ENCODE measurements around the gene GRIA3.

GRIA3 gene

GRCh38 chrX:123184866-123185276 lies 793 bp downstream of the GRIA3 start:
- Histone ChIP-seq H4K8ac (ENCODE audit: low read length) (no peak overlapping the region), H2BK120ac (ENCODE audit: low read depth, low read length) (no peak overlapping the region), H3K23ac (ENCODE audit: low read length in 2 of 2) (no peak overlapping the region), H2AFZ (ENCODE audit: low read depth, low read length) (no peak overlapping the region), H3K4me1 (ENCODE audit: control insufficient read depth, insufficient read depth, low read depth, low read length) (peaks cover 3% of the 10 kb centered on the region), H3K4me3 (ENCODE audit: insufficient read depth in 1 of 2, low read depth in 1 of 2, low read length in 2 of 2) (peak overlapping the region; percentile 56 to 82), H3K36me3 (ENCODE audit: control insufficient read depth in 1 of 2, insufficient read depth in 2 of 2, low read depth in 1 of 2, low read length in 2 of 2) (peaks cover 0 to 6% of the 10 kb centered on the region in 2 experiments), H3K9me3 (ENCODE audit: control insufficient read depth, low read length) (no peaks in the 10 kb centered on the region), H2BK5ac (ENCODE audit: low read depth, low read length, poor library complexity, severe bottlenecking) (no peak overlapping the region), H3K18ac (ENCODE audit: low read depth in 1 of 2, low read length in 2 of 2) (no peak overlapping the region), H3K4me2 (ENCODE audit: low read length, poor library complexity, severe bottlenecking) (peak overlapping the region; percentile 94), H3K4ac (ENCODE audit: low read depth in 1 of 2, low read length in 2 of 2) (no peak overlapping the region), H3K9ac (ENCODE audit: low read length) (peak overlapping the region; percentile 79), H3K27me3 (ENCODE audit: control insufficient read depth in 1 of 2, insufficient read depth in 1 of 2, low read length in 2 of 2) (peaks cover 0 to 4% of the 10 kb centered on the region in 2 experiments), H2BK12ac (ENCODE audit: low read length in 2 of 2) (no peak overlapping the region), H3K27ac (ENCODE audit: low read length, poor library complexity, severe bottlenecking) (no peak overlapping the region), H3K79me1 (replicated peaks; ENCODE audit: low read length, poor library complexity, severe bottlenecking) (no peaks in the 10 kb centered on the region), H2BK15ac (ENCODE audit: low read depth, poor library complexity, severe bottlenecking) (no peak overlapping the region), H2AK5ac (ENCODE audit: low read length, severe bottlenecking) (no peak overlapping the region), H3K14ac (ENCODE audit: low read length in 2 of 2) (no peak overlapping the region), H4K91ac (ENCODE audit: low read length) (no peak overlapping the region)
- WGBS = 0% methylated on average over 19 of the region's 27 CpGs
- peak; percentile 5 for DNase-seq

DNA sequence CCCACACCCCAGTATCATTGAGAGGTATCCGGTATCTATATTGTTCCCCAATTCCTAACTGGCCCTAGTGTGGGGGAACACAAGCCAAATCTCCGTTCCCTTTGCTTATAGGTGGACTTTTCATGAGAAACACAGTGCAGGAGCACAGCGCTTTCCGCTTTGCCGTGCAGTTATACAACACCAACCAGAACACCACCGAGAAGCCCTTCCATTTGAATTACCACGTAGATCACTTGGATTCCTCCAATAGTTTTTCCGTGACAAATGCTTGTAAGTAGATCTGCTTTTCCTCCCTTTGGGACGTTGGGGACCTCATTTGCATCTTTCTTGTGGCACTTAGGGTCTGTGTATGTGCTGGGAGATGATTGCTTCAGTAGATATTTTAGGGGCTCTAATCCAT lies 1.6 kb downstream of the GRIA3 start:
- Histone ChIP-seq H4K8ac (ENCODE audit: low read length) (no peak overlapping the region), H2BK12ac (ENCODE audit: low read length in 2 of 2) (no peak overlapping the region), H2BK15ac (ENCODE audit: low read depth, poor library complexity, severe bottlenecking) (no peak overlapping the region), H3K9me3 (ENCODE audit: control insufficient read depth, low read length) (no peaks in the 10 kb centered on the region), H4K91ac (ENCODE audit: low read length) (no peak overlapping the region), H3K4me2 (ENCODE audit: low read length, poor library complexity, severe bottlenecking) (no peak overlapping the region), H3K18ac (ENCODE audit: low read depth in 1 of 2, low read length in 2 of 2) (no peak overlapping the region), H3K9ac (ENCODE audit: low read length) (peak overlapping the region; percentile 79), H3K14ac (ENCODE audit: low read length in 2 of 2) (no peak overlapping the region), H2AFZ (ENCODE audit: low read depth, low read length) (no peak overlapping the region), H3K23ac (ENCODE audit: low read length in 2 of 2) (no peak overlapping the region), H3K27me3 (ENCODE audit: control insufficient read depth in 1 of 2, insufficient read depth in 1 of 2, low read length in 2 of 2) (peaks cover 0 to 4% of the 10 kb centered on the region in 2 experiments), H3K36me3 (ENCODE audit: control insufficient read depth in 1 of 2, insufficient read depth in 2 of 2, low read depth in 1 of 2, low read length in 2 of 2) (peaks cover 0 to 6% of the 10 kb centered on the region in 2 experiments), H2BK120ac (ENCODE audit: low read depth, low read length) (no peak overlapping the region), H3K79me1 (replicated peaks; ENCODE audit: low read length, poor library complexity, severe bottlenecking) (no peaks in the 10 kb centered on the region), H3K4me3 (ENCODE audit: insufficient read depth in 1 of 2, low read depth in 1 of 2, low read length in 2 of 2) (peak overlapping the region in 1 of 2 experiments; percentile 82), H2BK5ac (ENCODE audit: low read depth, low read length, poor library complexity, severe bottlenecking) (no peak overlapping the region), H3K4ac (ENCODE audit: low read depth in 1 of 2, low read length in 2 of 2) (no peak overlapping the region), H3K27ac (ENCODE audit: low read length, poor library complexity, severe bottlenecking) (no peak overlapping the region), H3K4me1 (ENCODE audit: control insufficient read depth, insufficient read depth, low read depth, low read length) (peaks cover 3% of the 10 kb centered on the region), H2AK5ac (ENCODE audit: low read length, severe bottlenecking) (no peak overlapping the region)
- 29% methylated on average over 7 of the region's 9 CpGs for WGBS
- DNase-seq = no peak

GRCh38 chrX:123186801-123187200 lies 2.7 kb downstream of the GRIA3 start:
- peaks cover 0 to 4% of the 10 kb centered on the region in 2 experiments for H3K27me3 ChIP-seq (ENCODE audit: control insufficient read depth in 1 of 2, insufficient read depth in 1 of 2, low read length in 2 of 2)
- WGBS = 100% methylated on average over 1 of the region's 3 CpGs
- H4K8ac ChIP-seq (ENCODE audit: low read length) = no peak overlapping the region
- no peak for DNase-seq
- H2BK120ac ChIP-seq (ENCODE audit: low read depth, low read length) = no peak overlapping the region
- no peak overlapping the region for H3K4me2 ChIP-seq (ENCODE audit: low read length, poor library complexity, severe bottlenecking)
- H3K14ac ChIP-seq (ENCODE audit: low read length in 2 of 2) = no peak overlapping the region
- no peak overlapping the region for H3K23ac ChIP-seq (ENCODE audit: low read length in 2 of 2)
- H3K4me3 ChIP-seq (ENCODE audit: insufficient read depth in 1 of 2, low read depth in 1 of 2, low read length in 2 of 2) = peak overlapping the region in 1 of 2 experiments; percentile 82
- H2BK5ac ChIP-seq (ENCODE audit: low read depth, low read length, poor library complexity, severe bottlenecking) = no peak overlapping the region
- no peak overlapping the region for H2BK15ac ChIP-seq (ENCODE audit: low read depth, poor library complexity, severe bottlenecking)
- H2BK12ac ChIP-seq (ENCODE audit: low read length in 2 of 2) = no peak overlapping the region
- no peak overlapping the region for H3K18ac ChIP-seq (ENCODE audit: low read depth in 1 of 2, low read length in 2 of 2)
- H3K4me1 ChIP-seq (ENCODE audit: control insufficient read depth, insufficient read depth, low read depth, low read length) = peaks cover 3% of the 10 kb centered on the region
- no peak overlapping the region for H2AFZ ChIP-seq (ENCODE audit: low read depth, low read length)
- no peak overlapping the region for H3K4ac ChIP-seq (ENCODE audit: low read depth in 1 of 2, low read length in 2 of 2)
- peaks cover 0 to 6% of the 10 kb centered on the region in 2 experiments for H3K36me3 ChIP-seq (ENCODE audit: control insufficient read depth in 1 of 2, insufficient read depth in 2 of 2, low read depth in 1 of 2, low read length in 2 of 2)
- no peaks in the 10 kb centered on the region for H3K79me1 ChIP-seq (replicated peaks; ENCODE audit: low read length, poor library complexity, severe bottlenecking)
- peak overlapping the region; percentile 79 for H3K9ac ChIP-seq (ENCODE audit: low read length)
- no peak overlapping the region for H4K91ac ChIP-seq (ENCODE audit: low read length)
- H2AK5ac ChIP-seq (ENCODE audit: low read length, severe bottlenecking) = no peak overlapping the region
- no peak overlapping the region for H3K27ac ChIP-seq (ENCODE audit: low read length, poor library complexity, severe bottlenecking)
- H3K9me3 ChIP-seq (ENCODE audit: control insufficient read depth, low read length) = no peaks in the 10 kb centered on the region

GRCh38 chrX:123188081-123188480 lies 4.0 kb downstream of the GRIA3 start:
- Histone ChIP-seq H3K4me3 (ENCODE audit: insufficient read depth in 1 of 2, low read depth in 1 of 2, low read length in 2 of 2) (no peak overlapping the region), H3K18ac (ENCODE audit: low read depth in 1 of 2, low read length in 2 of 2) (no peak overlapping the region), H3K36me3 (ENCODE audit: control insufficient read depth in 1 of 2, insufficient read depth in 2 of 2, low read depth in 1 of 2, low read length in 2 of 2) (peaks cover 0 to 9% of the 10 kb centered on the region in 2 experiments), H2BK5ac (ENCODE audit: low read depth, low read length, poor library complexity, severe bottlenecking) (no peak overlapping the region), H3K4ac (ENCODE audit: low read depth in 1 of 2, low read length in 2 of 2) (no peak overlapping the region), H4K91ac (ENCODE audit: low read length) (no peak overlapping the region), H2AFZ (ENCODE audit: low read depth, low read length) (no peak overlapping the region), H3K23ac (ENCODE audit: low read length in 2 of 2) (no peak overlapping the region), H3K14ac (ENCODE audit: low read length in 2 of 2) (no peak overlapping the region), H3K27ac (ENCODE audit: low read length, poor library complexity, severe bottlenecking) (no peak overlapping the region), H3K27me3 (ENCODE audit: control insufficient read depth in 1 of 2, insufficient read depth in 1 of 2, low read length in 2 of 2) (peaks cover 0 to 4% of the 10 kb centered on the region in 2 experiments), H2AK5ac (ENCODE audit: low read length, severe bottlenecking) (no peak overlapping the region), H4K8ac (ENCODE audit: low read length) (no peak overlapping the region), H2BK12ac (ENCODE audit: low read length in 2 of 2) (no peak overlapping the region), H3K9ac (ENCODE audit: low read length) (no peak overlapping the region), H3K4me1 (ENCODE audit: control insufficient read depth, insufficient read depth, low read depth, low read length) (peaks cover 3% of the 10 kb centered on the region), H3K4me2 (ENCODE audit: low read length, poor library complexity, severe bottlenecking) (no peak overlapping the region), H3K9me3 (ENCODE audit: control insufficient read depth, low read length) (no peaks in the 10 kb centered on the region), H2BK120ac (ENCODE audit: low read depth, low read length) (no peak overlapping the region), H2BK15ac (ENCODE audit: low read depth, poor library complexity, severe bottlenecking) (no peak overlapping the region), H3K79me1 (replicated peaks; ENCODE audit: low read length, poor library complexity, severe bottlenecking) (no peaks in the 10 kb centered on the region)
- 70% methylated on average over 3 of the region's 3 CpGs for WGBS
- peak; percentile 3 for DNase-seq
